Smooth muscle cell (in vitro differentiated cells): ENCODE measurements around the gene GSKIP. TPM values are rescaled to one million over a fixed set of nuclear protein-coding genes. Genes with fewer than 3 reads are reported as not detected.

Experiments used
- DNase-seq: peaks from one replicate; lab custom pipeline; 2025; ENCODE audit not compliant: unreplicated experiment; lab: John Stamatoyannopoulos, UW
- H2AFZ ChIP-seq: fragments of 200-600 bp; sonication (generic); 2 replicates; pipeline ENCODE4 v1.6.0; 2016; ENCODE audit warnings: antibody characterized with exemption, low read depth, mild to moderate bottlenecking
- H3F3A ChIP-seq: fragments of 200-600 bp; sonication (generic); 2 replicates; pipeline ENCODE4 v1.6.0; 2017; ENCODE audit warnings: antibody characterized with exemption, low read depth
- H3K27ac ChIP-seq: fragments of 200-600 bp; sonication (generic); 2 replicates; pipeline ENCODE4 v1.5.1; 2016; ENCODE audit warnings: low read depth, mild to moderate bottlenecking
- H3K27me3 ChIP-seq: fragments of 200-600 bp; sonication (generic); 2 replicates; pipeline ENCODE4 v1.6.1; 2016; ENCODE audit warnings: low read depth, mild to moderate bottlenecking
- H3K36me3 ChIP-seq: fragments of 200-600 bp; sonication (generic); 2 replicates; pipeline ENCODE4 v1.5.1; 2016; ENCODE audit warnings: low read depth
- H3K4me1 ChIP-seq: fragments of 200-600 bp; sonication (generic); 2 replicates; pipeline ENCODE4 v1.5.1; 2016; ENCODE audit warnings: low read depth
- H3K4me2 ChIP-seq: fragments of 200-600 bp; sonication (generic); 2 replicates; pipeline ENCODE4 v1.6.0; 2016; ENCODE audit warnings: mild to moderate bottlenecking
- H3K4me3 ChIP-seq: fragments of 200-600 bp; sonication (generic); 2 replicates; pipeline ENCODE4 v1.5.1; 2016; ENCODE audit warnings: mild to moderate bottlenecking
- H3K79me2 ChIP-seq: fragments of 200-600 bp; sonication (generic); 2 replicates; pipeline ENCODE4 v1.6.0; 2016; ENCODE audit warnings: low read depth, mild to moderate bottlenecking
- H3K9ac ChIP-seq: fragments of 200-600 bp; sonication (generic); 2 replicates; pipeline ENCODE4 v1.6.0; 2016; ENCODE audit warnings: low read depth
- H3K9me3 ChIP-seq: fragments of 200-600 bp; sonication (generic); replicated peaks from 2 replicates; pipeline ENCODE4 v1.5.1; 2016; ENCODE audit warnings: low read depth
- H4K20me1 ChIP-seq: fragments of 200-600 bp; sonication (generic); 2 replicates; pipeline ENCODE4 v1.6.0; 2016; ENCODE audit warnings: low read depth
- CTCF ChIP-seq: fragments of 200-600 bp; sonication (generic); IDR thresholded peaks from 2 replicates; pipeline ENCODE4 v1.5.1; 2017; ENCODE audit warnings: borderline replicate concordance, mild to moderate bottlenecking, antibody characterized with exemption; ENCODE audit not compliant: insufficient read depth, poor library complexity, severe bottlenecking
- WGBS: methylation state at CpG from one replicate; pipeline ENCODE4 v1.1.7; 2016; ENCODE audit warnings: low lambda C conversion rate; 5-methylcytosine and 5-hydroxymethylcytosine counted together
- polyA plus RNA-seq: library from polyadenylated mRNA; unstranded; fragments of >200 nt; fragmentation: Nextera tagmentation; extraction: Ambion mirVana; gene quantifications from 2 replicates; pipeline ENCODE4 v1.2.1, GENCODE V29; 2016
- total RNA-seq: library from RNA; depleted of rRNA; stranded (reverse); fragments of >200 nt; gene quantifications from 2 replicates; pipeline ENCODE4 v1.2.3, GENCODE V29; 2014

GSKIP gene
- total and polyA plus RNA-seq, 2 experiments from 2014 or later = 21.2 to 35.2 TPM

DNA sequence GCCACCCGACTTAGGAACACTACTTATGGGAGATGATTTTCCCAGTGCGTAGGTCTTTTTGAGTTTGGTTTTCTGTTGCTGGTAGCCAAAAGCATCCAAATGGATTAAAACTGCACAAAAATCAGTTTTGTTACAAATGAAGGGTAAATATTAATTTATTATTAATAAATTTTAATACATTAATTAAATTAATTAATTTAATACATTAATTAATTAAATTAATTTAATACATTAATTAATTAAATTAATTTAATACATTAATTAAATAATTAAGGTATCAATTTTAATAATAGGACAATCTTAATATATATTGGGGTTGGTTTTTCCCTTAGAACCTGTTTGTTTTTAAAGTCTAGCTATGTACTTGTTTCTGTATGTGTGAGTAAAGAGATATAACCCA, 52.2 kb downstream of the GSKIP start:
- no peak overlapping the region for H2AFZ ChIP-seq
- H3K79me2 ChIP-seq = no peaks in the 10 kb centered on the region
- H4K20me1 ChIP-seq = no peaks in the 10 kb centered on the region
- no peaks in the 10 kb centered on the region for H3K36me3 ChIP-seq
- no peaks in the 10 kb centered on the region for H3K9me3 ChIP-seq
- H3K4me1 ChIP-seq = no peaks in the 10 kb centered on the region
- no peak overlapping the region for H3K9ac ChIP-seq
- no peak overlapping the region for H3K4me3 ChIP-seq
- no peak for TF ChIP-seq CTCF
- H3F3A ChIP-seq = no peaks in the 10 kb centered on the region
- H3K27me3 ChIP-seq = no peaks in the 10 kb centered on the region
- H3K27ac ChIP-seq = no peak overlapping the region
- DNase-seq = no peak
- WGBS = 93% methylated on average over 2 of the region's 2 CpGs
- no peak overlapping the region for H3K4me2 ChIP-seq

GRCh38 chr14:96416292-96416691, 53.0 kb downstream of the GSKIP start:
- Histone ChIP-seq H3K9me3 (no peaks in the 10 kb centered on the region), H3F3A (no peaks in the 10 kb centered on the region), H2AFZ (no peak overlapping the region), H3K79me2 (no peaks in the 10 kb centered on the region), H3K9ac (no peak overlapping the region), H3K4me3 (no peak overlapping the region), H3K4me1 (no peaks in the 10 kb centered on the region), H3K4me2 (no peak overlapping the region), H3K27me3 (no peaks in the 10 kb centered on the region), H4K20me1 (no peaks in the 10 kb centered on the region), H3K36me3 (no peaks in the 10 kb centered on the region), H3K27ac (no peak overlapping the region)
- no peak for TF ChIP-seq CTCF
- DNase-seq = no peak
- WGBS = 64% methylated on average over 1 of the region's 1 CpG

DNA sequence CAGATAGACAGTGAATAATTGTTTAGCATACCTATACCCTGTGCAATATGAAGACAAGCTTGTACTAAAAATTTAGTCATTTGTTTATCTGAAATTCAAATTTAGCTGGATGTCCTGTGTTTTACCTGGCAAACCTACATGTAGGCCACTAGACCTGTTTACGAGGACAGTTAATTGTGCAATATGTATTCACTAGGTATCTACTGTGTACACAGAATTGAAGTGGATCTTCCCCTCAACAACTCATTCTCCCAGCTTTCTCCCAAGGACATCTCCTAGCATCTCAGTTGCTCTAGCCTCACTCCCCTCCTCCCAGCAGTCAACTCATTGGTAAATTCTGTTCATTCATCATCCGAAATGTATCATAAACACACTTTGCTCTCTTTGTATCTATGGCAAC, 53.9 kb downstream of the GSKIP start:
- H3K4me3 ChIP-seq = no peak overlapping the region
- no peak for DNase-seq
- WGBS = 93% methylated on average over 2 of the region's 2 CpGs
- no peak overlapping the region for H3K27ac ChIP-seq
- H3K79me2 ChIP-seq = no peaks in the 10 kb centered on the region
- no peaks in the 10 kb centered on the region for H3K4me1 ChIP-seq
- no peaks in the 10 kb centered on the region for H4K20me1 ChIP-seq
- no peak overlapping the region for H2AFZ ChIP-seq
- no peaks in the 10 kb centered on the region for H3K27me3 ChIP-seq
- H3K4me2 ChIP-seq = no peak overlapping the region
- no peaks in the 10 kb centered on the region for H3F3A ChIP-seq
- no peaks in the 10 kb centered on the region for H3K9me3 ChIP-seq
- no peak overlapping the region for H3K9ac ChIP-seq
- no peak for TF ChIP-seq CTCF
- H3K36me3 ChIP-seq = no peaks in the 10 kb centered on the region

DNA sequence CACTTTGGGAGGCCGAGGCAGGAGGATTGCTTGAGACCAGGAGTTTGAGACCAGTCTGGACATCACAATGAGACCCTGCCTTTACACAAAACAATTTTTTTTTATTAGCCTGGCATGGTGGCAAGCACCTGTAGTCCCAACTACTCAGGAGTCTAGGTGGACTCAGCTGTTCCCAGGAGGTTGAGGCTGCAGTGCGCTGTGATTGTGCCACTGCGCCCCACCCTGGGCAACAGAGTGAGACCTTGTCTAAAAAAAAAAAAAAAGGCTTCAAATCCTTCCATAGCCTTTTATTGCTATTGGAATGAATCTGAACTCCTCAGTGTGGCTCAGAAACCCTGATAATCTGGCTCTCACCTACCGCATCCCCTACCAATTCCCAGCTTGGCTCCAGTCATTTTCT, 54.7 kb downstream of the GSKIP start:
- no peaks in the 10 kb centered on the region for H4K20me1 ChIP-seq
- H3K9ac ChIP-seq = no peak overlapping the region
- no peaks in the 10 kb centered on the region for H3K79me2 ChIP-seq
- no peaks in the 10 kb centered on the region for H3K27me3 ChIP-seq
- 97% methylated on average over 4 of the region's 4 CpGs for WGBS
- no peak overlapping the region for H2AFZ ChIP-seq
- no peak overlapping the region for H3K27ac ChIP-seq
- no peak for TF ChIP-seq CTCF
- no peak for DNase-seq
- H3K4me2 ChIP-seq = no peak overlapping the region
- no peaks in the 10 kb centered on the region for H3K9me3 ChIP-seq
- H3K36me3 ChIP-seq = no peaks in the 10 kb centered on the region
- H3F3A ChIP-seq = no peaks in the 10 kb centered on the region
- H3K4me1 ChIP-seq = peaks cover 5% of the 10 kb centered on the region
- H3K4me3 ChIP-seq = no peak overlapping the region
